Measurements from ENCODE around the gene MISP3. TPM values are rescaled to one million over a fixed set of nuclear protein-coding genes. Genes with fewer than 3 reads are reported as not detected.

Gene MISP3
- total RNA-seq, 4 donors from 2014 or later: 1.6 to 3.0 (median 2.8) TPM; not detected in 1

DNA sequence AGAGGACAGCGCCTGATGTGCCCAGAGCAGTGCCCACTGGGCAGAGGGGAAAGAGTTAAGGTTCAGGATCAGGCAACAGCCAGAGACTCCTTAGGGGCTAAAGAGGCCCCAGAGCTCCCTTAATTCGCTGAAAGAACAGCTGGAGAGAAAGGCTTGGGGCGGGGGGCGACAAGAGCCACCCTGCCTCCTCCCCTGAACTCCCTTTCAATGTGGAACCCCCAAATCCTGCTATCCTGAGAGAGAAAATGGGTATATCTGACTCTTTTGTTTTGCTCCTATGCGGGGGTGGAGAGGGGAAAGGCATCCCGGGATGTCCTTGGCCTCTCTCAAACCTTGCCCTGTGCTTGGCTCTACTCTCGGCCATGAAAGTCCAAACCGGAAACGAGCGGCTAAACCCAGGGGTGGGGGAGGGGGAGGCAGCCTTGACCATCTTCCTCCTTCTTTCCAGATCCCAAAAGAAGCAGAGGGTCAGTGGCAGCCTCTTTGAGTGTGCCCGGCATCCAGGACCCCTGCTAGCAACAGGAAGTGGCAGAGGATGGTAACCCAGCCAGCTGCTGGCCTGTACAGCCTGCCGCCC is 40.3 kb downstream of the MISP3 start:
- TF ChIP-seq, protein P1, sequence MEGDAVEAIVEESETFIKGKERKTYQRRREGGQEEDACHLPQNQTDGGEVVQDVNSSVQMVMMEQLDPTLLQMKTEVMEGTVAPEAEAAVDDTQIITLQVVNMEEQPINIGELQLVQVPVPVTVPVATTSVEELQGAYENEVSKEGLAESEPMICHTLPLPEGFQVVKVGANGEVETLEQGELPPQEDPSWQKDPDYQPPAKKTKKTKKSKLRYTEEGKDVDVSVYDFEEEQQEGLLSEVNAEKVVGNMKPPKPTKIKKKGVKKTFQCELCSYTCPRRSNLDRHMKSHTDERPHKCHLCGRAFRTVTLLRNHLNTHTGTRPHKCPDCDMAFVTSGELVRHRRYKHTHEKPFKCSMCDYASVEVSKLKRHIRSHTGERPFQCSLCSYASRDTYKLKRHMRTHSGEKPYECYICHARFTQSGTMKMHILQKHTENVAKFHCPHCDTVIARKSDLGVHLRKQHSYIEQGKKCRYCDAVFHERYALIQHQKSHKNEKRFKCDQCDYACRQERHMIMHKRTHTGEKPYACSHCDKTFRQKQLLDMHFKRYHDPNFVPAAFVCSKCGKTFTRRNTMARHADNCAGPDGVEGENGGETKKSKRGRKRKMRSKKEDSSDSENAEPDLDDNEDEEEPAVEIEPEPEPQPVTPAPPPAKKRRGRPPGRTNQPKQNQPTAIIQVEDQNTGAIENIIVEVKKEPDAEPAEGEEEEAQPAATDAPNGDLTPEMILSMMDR (IDR thresholded peaks at IDR 0.05): no peak
- ATAC-seq (ENCODE audit: low FRiP score): no peak
- DNase-seq (ENCODE audit: low spot score): no peak

DNA sequence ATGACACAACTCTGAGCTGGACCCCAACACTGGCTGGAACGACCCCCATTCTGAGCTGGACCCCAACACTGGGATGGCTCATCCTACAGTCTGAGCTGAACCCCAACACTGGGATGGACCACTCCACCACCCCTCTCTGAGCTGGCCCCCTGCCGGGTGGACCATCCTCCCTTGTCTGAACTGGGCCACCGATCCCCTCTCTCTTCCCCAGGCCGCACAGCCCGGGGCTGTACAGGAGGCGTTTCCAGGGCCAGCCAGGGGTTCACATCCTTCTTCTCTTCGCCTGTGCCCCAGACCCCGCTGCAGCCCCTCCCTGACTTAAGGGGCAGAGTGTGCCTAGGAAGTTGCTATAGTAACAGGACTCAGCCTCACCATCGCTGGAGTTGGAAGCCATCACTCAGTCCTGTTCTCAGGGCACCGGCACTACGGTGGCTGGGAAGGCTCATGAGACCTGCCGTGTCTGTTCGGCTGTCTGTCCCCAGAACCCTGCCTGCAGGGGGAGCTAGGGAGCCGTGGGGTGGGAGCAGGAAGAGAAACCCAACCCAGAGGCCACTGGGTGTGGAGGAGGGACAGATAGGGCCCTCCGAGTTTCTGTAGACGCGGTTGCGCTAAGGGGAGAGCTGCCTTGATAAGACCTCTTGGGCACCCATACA is 41.3 kb downstream of the MISP3 start:
- DNase-seq (ENCODE audit: low spot score): no peak
- ATAC-seq (ENCODE audit: low FRiP score): no peak
- TF ChIP-seq, protein P1 (IDR thresholded peaks at IDR 0.05): no peak

DNA sequence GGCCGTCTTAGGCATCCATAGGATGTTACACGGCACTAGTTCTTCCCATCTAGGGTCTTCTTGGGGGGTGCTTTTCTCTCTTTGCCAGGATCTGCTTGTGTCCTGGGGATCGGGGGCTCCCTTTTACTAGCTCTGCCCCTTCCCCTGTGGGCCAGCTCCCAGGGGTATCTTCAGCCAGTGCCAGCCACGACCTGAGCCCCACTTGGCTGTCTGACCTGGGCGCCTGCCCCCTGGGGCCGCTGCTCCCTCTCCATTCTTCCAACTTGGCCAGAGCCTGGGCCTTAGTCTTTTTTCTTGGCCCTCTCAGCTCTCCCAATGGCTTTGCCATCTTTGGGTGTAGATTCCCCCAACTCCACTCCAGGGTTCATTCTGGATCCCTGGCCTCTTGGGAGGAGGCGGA is 41.9 kb downstream of the MISP3 start:
- ATAC-seq (ENCODE audit: low FRiP score): no peak
- no peak for DNase-seq (ENCODE audit: low spot score)
- TF ChIP-seq, protein P1 (IDR thresholded peaks at IDR 0.05): no peak

DNA sequence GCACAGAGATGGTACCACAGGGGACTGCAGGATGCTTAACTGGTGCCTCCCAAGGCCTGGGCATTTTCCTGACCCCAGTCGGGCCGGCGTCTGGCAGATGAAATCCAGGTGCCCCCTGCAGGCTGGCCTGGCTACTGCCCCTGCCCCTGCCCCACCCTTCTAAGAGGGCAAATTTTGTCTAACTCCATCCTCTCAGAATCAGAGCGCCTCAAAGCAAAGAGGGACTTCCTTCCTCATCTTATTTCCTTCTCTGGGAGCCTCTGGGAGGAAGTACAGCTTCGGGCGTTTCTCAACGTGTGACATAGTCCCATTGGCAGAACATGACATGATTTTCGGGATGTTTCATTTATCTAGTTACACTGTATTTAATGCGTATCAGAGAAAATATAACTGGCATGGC is 42.3 kb downstream of the MISP3 start:
- DNase-seq (ENCODE audit: low spot score): no peak
- no peak for ATAC-seq (ENCODE audit: low FRiP score)
- TF ChIP-seq, protein P1 (IDR thresholded peaks at IDR 0.05): no peak

DNA sequence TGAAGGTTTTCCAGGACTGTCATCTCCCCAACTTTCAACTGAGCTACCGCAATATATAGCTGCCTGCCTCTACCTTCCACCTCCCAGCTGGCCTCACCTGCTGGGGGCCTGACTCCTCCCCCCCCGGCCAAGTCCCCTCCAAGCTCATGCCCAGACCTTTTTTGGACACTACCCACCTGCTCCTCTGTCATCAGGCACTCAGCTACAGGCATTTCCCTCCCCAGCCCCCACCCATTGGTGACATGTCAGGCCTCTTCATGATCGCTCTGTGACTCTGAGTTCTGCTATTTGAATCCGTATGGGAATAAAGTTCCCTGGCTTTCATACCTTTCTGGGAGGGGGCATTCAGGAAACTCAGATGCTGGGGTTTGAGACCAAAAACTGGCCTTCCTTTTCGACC is 43.2 kb downstream of the MISP3 start:
- no peak for DNase-seq (ENCODE audit: low spot score)
- no peak for ATAC-seq (ENCODE audit: low FRiP score)
- TF ChIP-seq, protein P1 (IDR thresholded peaks at IDR 0.05): no peak

DNA sequence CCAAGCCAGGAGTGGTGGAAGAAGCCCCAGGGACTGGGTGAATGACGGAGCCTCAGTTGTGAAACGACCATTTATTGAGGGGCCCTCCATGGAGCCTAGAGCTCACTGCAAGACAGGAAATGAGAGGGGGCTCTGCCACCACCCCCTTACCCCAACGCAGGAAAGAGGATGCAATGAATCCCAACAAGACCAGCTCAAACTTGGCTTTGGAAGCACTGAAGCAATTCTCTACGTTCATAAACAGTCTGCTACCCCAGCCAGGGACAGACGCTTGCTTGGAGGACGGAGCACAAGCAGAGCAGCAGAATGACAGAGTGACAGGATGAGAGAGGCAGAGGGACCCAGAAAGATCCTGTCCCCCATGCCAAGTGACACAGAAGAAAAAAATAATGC is 43.9 kb downstream of the MISP3 start:
- ATAC-seq (ENCODE audit: low FRiP score) (no peak), DNase-seq (ENCODE audit: low spot score) (no peak)
- TF ChIP-seq, protein P1 (IDR thresholded peaks at IDR 0.05): no peak
